ENCODE measurements around the gene SPTB.

GRCh38 chr14:64734990-64735389 lies 144.7 kb downstream of the SPTB start:
- TF ChIP-seq CTCF (IDR thresholded peaks at IDR 0.05; ENCODE audit: low read depth, low read length): no peak
- no peak for TF ChIP-seq POLR2A (IDR thresholded peaks at IDR 0.05; ENCODE audit: extremely low read depth, insufficient read length)
- no peak for TF ChIP-seq MAX (IDR thresholded peaks at IDR 0.05; ENCODE audit: low read depth, low read length)
- TF ChIP-seq MYC (IDR thresholded peaks at IDR 0.05; ENCODE audit: low read depth, low read length): no peak
